MCF 10A (cell line): Measurements from ENCODE around the gene ZNF169. TPM values are rescaled to one million over a fixed set of nuclear protein-coding genes. Genes with fewer than 3 reads are reported as not detected.
"Not testable (repeated sequence)": the region's sequence is repeated elsewhere in the genome, so short reads cannot be mapped to it uniquely, and the experiment has no call there.

ENCODE experiments used
- BruUV-seq: library from RNA; stranded (reverse); fragments of 400-500 nt; replicated peaks from 2 replicates; lab custom pipeline; 2021; lab: Mats Ljungman, UMichigan
- CTCF ChIA-PET: fragments of 300-600 bp; sonication (Branson Sonifier 250); formaldehyde crosslinking; extraction: SDS; loops from one replicate; lab custom pipeline; 2021; ENCODE audit warnings: antibody characterized with exemption, inconsistent platforms; lab: Yijun Ruan, JAX
- POLR2A ChIA-PET: fragments of 300-600, 350-650 bp; sonication (Branson Sonifier 250); formaldehyde crosslinking; extraction: SDS; loops from one replicate; lab custom pipeline; 2020; ENCODE audit warnings: antibody characterized with exemption, inconsistent platforms; lab: Yijun Ruan, JAX
- DNase-seq: peaks from one replicate; pipeline ENCODE4 v3.0.0-alpha.2; 2018; ENCODE audit not compliant: unreplicated experiment
- H3K27ac Mint-ChIP-seq: one replicate; pipeline ENCODE4 v1.8.0; 2022; ENCODE audit warnings: mild to moderate bottlenecking, low read depth, mixed read lengths; ENCODE audit not compliant: unreplicated experiment
- H3K27me3 Mint-ChIP-seq: one replicate; pipeline ENCODE4 v1.8.0; 2022; ENCODE audit warnings: mixed read lengths; ENCODE audit not compliant: insufficient read depth, unreplicated experiment
- H3K36me3 Mint-ChIP-seq: one replicate; pipeline ENCODE4 v1.8.0; 2022; ENCODE audit warnings: mild to moderate bottlenecking, moderate library complexity, mixed read lengths; ENCODE audit not compliant: insufficient read depth, unreplicated experiment
- H3K4me1 Mint-ChIP-seq: one replicate; pipeline ENCODE4 v1.8.0; 2022; ENCODE audit warnings: mixed read lengths; ENCODE audit not compliant: insufficient read depth, unreplicated experiment
- H3K4me3 Mint-ChIP-seq: one replicate; pipeline ENCODE4 v1.8.0; 2022; ENCODE audit warnings: mild to moderate bottlenecking, moderate library complexity, mixed read lengths; ENCODE audit not compliant: unreplicated experiment
- H3K9me3 Mint-ChIP-seq: one replicate; pipeline ENCODE4 v1.8.0; 2022; ENCODE audit warnings: mixed read lengths; ENCODE audit not compliant: unreplicated experiment
- intact Hi-C: fragments of 100-400 bp; cut with micrococcal nuclease; formaldehyde crosslinking; loops from 2 replicates; pipeline ENCODE4 v1.14.1; 2022
- total RNA-seq: library from RNA; stranded (reverse); gene quantifications from 2 replicates; pipeline ENCODE4 v1.2.3, GENCODE V29; 2022
- TF ChIP-seq, protein P1 (sequence below): fragments of 200-600 bp; IDR thresholded peaks from one replicate; pipeline ENCODE4 v1.8.0; 2022; ENCODE audit warnings: antibody characterized with exemption, mild to moderate bottlenecking; ENCODE audit not compliant: unreplicated experiment

Gene ZNF169
- total RNA-seq, 1 experiment from 2014 or later: 3.9 TPM

DNA sequence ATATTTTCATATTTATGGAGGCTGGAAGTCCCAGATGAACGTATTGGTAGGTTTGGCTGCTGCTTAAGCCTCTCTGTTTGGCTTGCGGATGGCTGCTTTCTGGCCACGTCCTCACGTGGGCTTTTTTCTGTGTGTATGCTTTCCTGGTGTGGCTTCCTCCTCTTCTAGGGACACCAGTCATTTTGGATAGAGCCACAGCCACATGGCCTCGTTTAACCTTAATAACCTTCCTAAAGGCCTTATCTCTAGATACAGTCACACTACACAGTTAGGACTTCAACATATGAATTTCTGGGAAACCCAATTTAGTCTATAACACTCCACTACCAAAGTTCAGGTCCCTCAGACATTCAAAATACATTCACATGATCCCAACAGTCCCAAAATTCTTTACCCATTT, 42.5 kb downstream of the ZNF169 start:
- H3K27ac Mint-ChIP-seq: no peak overlapping the region
- ChIA-PET POLR2A (no interaction called here), CTCF (no interaction called here)
- no peak overlapping the region for H3K4me3 Mint-ChIP-seq
- DNase-seq: no peak
- no peaks in the 10 kb centered on the region for H3K4me1 Mint-ChIP-seq
- H3K36me3 Mint-ChIP-seq: peaks cover 14% of the 10 kb centered on the region
- H3K9me3 Mint-ChIP-seq: no peaks in the 10 kb centered on the region
- intact Hi-C loops: no loop called here
- H3K27me3 Mint-ChIP-seq: no peaks in the 10 kb centered on the region
- TF ChIP-seq, protein P1, sequence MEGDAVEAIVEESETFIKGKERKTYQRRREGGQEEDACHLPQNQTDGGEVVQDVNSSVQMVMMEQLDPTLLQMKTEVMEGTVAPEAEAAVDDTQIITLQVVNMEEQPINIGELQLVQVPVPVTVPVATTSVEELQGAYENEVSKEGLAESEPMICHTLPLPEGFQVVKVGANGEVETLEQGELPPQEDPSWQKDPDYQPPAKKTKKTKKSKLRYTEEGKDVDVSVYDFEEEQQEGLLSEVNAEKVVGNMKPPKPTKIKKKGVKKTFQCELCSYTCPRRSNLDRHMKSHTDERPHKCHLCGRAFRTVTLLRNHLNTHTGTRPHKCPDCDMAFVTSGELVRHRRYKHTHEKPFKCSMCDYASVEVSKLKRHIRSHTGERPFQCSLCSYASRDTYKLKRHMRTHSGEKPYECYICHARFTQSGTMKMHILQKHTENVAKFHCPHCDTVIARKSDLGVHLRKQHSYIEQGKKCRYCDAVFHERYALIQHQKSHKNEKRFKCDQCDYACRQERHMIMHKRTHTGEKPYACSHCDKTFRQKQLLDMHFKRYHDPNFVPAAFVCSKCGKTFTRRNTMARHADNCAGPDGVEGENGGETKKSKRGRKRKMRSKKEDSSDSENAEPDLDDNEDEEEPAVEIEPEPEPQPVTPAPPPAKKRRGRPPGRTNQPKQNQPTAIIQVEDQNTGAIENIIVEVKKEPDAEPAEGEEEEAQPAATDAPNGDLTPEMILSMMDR: no peak
- no TSS peak for BruUV-seq

DNA sequence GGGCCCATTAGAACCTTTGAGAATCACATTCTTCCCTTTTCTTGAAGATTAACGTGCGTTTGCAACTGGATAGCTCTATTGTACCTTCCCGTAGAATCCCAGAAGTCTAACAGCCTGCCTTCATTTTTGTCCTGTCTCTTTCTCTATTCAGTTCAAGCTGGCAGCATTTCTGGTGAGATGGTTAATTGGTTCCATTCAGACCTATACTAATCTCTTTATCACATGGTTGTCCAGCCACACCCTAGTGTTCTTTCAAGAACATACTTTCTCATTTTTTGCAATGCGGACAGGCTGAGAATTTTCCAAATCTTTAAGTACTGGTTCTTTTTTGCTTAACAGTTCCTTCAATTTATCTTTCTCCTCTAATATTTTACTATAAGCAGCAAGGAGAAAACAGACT, 43.3 kb downstream of the ZNF169 start:
- no peaks in the 10 kb centered on the region for H3K27me3 Mint-ChIP-seq
- H3K9me3 Mint-ChIP-seq: no peaks in the 10 kb centered on the region
- no peaks in the 10 kb centered on the region for H3K4me1 Mint-ChIP-seq
- TF ChIP-seq, protein P1: no peak
- POLR2A ChIA-PET: no interaction called here
- intact Hi-C loops: no loop called here
- CTCF ChIA-PET: no interaction called here
- DNase-seq: no peak
- H3K4me3 Mint-ChIP-seq: no peak overlapping the region
- no peak overlapping the region for H3K27ac Mint-ChIP-seq
- BruUV-seq: no TSS peak
- peaks cover 14% of the 10 kb centered on the region for H3K36me3 Mint-ChIP-seq

DNA sequence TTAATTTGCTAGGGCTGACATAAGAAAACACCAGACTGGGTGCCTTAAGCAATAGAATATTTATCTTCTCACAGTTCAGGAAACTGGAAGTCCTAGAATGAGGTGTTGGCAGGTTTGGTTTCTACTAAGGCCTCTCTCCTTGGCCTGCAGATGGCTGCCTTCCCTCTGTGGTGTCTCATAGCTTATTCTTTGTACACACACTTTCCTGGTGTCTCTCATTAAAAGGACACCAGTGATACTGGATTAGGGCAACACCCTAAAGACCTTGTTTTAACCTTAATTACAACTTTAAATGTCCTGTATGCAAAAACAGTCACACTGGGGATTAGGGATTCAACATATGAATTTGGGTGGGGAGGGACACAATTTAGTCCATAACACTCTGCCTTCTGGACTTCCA, 44.2 kb downstream of the ZNF169 start:
- POLR2A ChIA-PET: no interaction called here
- H3K27me3 Mint-ChIP-seq: no peaks in the 10 kb centered on the region
- TF ChIP-seq, protein P1: no peak
- DNase-seq: no peak
- CTCF ChIA-PET: no interaction called here
- H3K27ac Mint-ChIP-seq: no peak overlapping the region
- no peaks in the 10 kb centered on the region for H3K9me3 Mint-ChIP-seq
- peaks cover 12% of the 10 kb centered on the region for H3K36me3 Mint-ChIP-seq
- no TSS peak for BruUV-seq
- H3K4me3 Mint-ChIP-seq: no peak overlapping the region
- intact Hi-C loops: no loop called here
- H3K4me1 Mint-ChIP-seq: no peaks in the 10 kb centered on the region

DNA sequence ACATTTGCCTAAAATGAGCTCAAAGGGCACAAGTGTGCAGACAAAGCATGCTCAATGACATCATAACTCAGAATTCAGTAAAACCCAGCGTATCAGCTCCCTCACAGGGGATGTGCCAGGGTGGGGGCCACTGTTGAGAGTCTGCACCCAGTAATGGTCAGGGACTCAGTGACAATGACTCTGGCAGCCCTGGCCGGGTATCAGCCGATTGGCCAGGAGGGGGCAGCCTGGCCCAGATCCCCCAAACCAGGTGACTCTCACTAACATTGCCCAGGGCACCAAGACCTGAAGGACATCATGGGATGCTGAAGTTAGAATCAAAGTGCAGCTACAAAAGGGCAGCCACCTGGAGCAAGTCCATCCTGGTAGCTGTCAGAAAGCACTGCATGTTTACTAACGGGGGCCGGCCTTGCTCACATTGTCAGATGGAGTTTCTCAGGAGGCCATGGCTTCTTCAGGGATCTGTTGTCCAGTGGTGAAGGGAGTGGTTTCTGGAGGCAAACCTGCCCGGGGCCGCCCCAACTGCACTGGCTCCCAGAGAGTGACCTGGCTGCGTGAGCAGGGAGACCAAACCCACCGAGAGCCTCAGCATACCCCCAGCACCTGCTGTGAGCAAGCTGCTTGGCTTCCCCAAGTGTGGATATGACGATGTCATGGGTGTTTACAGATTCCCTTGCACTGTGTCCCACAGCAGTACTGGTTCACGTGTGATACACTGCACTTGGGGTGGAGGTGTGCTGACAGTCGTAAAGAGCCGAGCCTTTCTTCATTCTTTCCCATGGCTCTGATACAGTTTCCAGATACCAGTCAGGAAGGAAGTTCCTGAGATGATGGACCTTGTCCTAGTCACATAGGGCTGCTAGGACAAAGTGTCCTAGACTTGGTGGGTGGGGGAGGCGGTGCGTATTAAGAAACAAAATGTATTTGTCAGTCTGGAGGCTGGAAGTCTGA, 56.2 kb downstream of the ZNF169 start:
- H3K36me3 Mint-ChIP-seq, DNase-seq, BruUV-seq, H3K27ac Mint-ChIP-seq, H3K4me1 Mint-ChIP-seq, intact Hi-C loops, H3K9me3 Mint-ChIP-seq, CTCF ChIA-PET, POLR2A ChIA-PET, H3K27me3 Mint-ChIP-seq, H3K4me3 Mint-ChIP-seq: not testable (repeated sequence)

DNA sequence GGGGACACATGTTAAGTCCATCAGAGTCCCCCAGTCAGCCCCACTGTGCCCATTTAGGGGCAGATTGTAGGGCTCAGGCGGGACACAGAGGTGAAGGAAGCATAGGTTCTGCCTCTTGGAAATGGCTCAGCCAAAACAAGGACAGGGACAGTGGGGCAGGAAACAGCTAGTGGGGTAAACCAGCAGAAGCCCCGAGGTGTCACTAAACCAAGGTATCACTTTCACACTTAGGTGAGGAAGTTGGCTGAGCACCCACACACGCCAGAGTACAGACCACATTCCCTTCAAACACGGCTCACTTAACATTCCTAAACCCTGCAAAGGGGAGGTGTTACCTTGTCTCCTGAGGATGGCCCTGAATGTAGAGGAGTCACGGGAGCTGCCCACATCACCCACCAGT, 57.1 kb downstream of the ZNF169 start:
- intact Hi-C loops, DNase-seq, POLR2A ChIA-PET, CTCF ChIA-PET, H3K4me1 Mint-ChIP-seq, H3K27me3 Mint-ChIP-seq, H3K36me3 Mint-ChIP-seq, H3K9me3 Mint-ChIP-seq, H3K4me3 Mint-ChIP-seq, H3K27ac Mint-ChIP-seq, BruUV-seq: not testable (repeated sequence)

DNA sequence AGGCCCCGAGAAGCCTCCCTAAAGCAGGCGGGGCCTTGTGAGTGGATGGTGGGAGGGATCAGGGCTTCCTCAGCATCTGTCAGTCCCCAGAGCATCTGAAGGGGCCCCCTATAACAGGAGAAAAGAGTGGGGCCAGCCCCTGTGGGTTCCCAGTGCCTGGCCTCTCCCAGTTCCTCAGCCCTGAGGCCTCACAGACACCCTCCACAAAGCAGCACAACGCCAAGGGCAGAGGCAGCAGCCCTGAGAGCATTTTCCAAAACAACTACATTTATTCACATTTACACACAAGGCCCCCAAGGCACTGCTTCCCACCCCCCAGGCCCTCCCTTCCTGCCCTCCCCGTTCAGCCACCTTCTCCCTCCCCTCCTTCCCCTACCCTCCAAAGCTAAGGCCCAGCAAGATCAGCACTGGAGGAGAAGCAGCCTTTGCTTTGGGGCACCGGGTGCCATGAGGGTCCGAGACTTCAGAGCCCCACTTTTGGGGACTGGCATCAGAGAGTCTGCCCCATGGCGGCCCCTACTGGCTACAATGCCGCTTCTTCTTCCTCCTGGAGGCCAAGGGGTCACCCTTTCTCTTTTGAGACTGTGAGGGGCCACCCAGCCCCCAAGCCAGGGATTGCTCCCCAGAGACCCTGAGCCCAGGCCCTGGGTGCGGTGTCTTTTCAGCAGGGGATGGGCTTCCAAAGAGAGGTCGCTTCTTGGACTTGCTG, 59.0 kb downstream of the ZNF169 start:
- H3K4me1 Mint-ChIP-seq, H3K27me3 Mint-ChIP-seq, POLR2A ChIA-PET, H3K36me3 Mint-ChIP-seq, BruUV-seq, CTCF ChIA-PET, DNase-seq, H3K4me3 Mint-ChIP-seq, H3K9me3 Mint-ChIP-seq, H3K27ac Mint-ChIP-seq, intact Hi-C loops: not testable (repeated sequence)
